CD14-positive monocyte (primary cell): Measurements from ENCODE around the gene UNC5CL. TPM values are rescaled to one million over a fixed set of nuclear protein-coding genes. Genes with fewer than 3 reads are reported as not detected.

Experiments
- DNase-seq, 3 donors: peaks; one replicate each; pipeline ENCODE4 v3.0.0-alpha.2; 2011 to 2022
- H2AFZ ChIP-seq: 2 replicates; pipeline ENCODE4 v1.6.0; 2012; ENCODE audit warnings: mild to moderate bottlenecking, low read depth, low read length, inconsistent platforms; ENCODE audit not compliant: insufficient read depth, poor library complexity, severe bottlenecking
- H3K27ac ChIP-seq, 2 donors: 1 replicate in 1 of 2; 2 replicates in 1 of 2; pipeline ENCODE4 v1.5.1; 2012 to 2013; ENCODE audit warnings: low read length in 2 of 2, control low read depth in 1 of 2, inconsistent platforms in 1 of 2, low read depth in 1 of 2, mild to moderate bottlenecking in 1 of 2
- H3K27me3 ChIP-seq, 2 donors: one replicate each; pipeline versions ENCODE4 v1.6.0 to v1.6.1; 2011 to 2013; ENCODE audit warnings: low read length in 2 of 2; ENCODE audit not compliant: control insufficient read depth in 2 of 2, insufficient read depth in 2 of 2
- H3K36me3 ChIP-seq, 2 donors: replicated peaks in 1 of 2; 1 replicate in 1 of 2; 2 replicates in 1 of 2; pipeline versions ENCODE4 v1.5.1 to v1.6.1; 2012 to 2013; ENCODE audit warnings: low read length in 2 of 2, control low read depth in 1 of 2, inconsistent platforms in 1 of 2, mild to moderate bottlenecking in 1 of 2; ENCODE audit not compliant: insufficient read depth in 2 of 2, control insufficient read depth in 1 of 2
- H3K4me1 ChIP-seq, 2 donors: 1 replicate in 1 of 2; 2 replicates in 1 of 2; pipeline versions ENCODE4 v1.5.1 to v1.6.1; 2012 to 2013; ENCODE audit warnings: low read length in 2 of 2, control low read depth in 1 of 2, inconsistent platforms in 1 of 2, mild to moderate bottlenecking in 1 of 2, moderate library complexity in 1 of 2; ENCODE audit not compliant: insufficient read depth in 2 of 2, control insufficient read depth in 1 of 2
- H3K4me2 ChIP-seq: replicated peaks from 2 replicates; pipeline ENCODE3; 2012; ENCODE audit warnings: low read length, moderate library complexity, mild to moderate bottlenecking; ENCODE audit not compliant: poor library complexity, severe bottlenecking; ENCODE audit errors: extremely low read depth
- H3K4me3 ChIP-seq, 3 experiments: fragments of 200-600 bp in 1 of 3; sonication (generic) in 1 of 3; replicated peaks in 1 of 3; 1 replicate in 2 of 3; 2 replicates in 1 of 3; pipeline ENCODE4 v1.5.1; 2011 to 2013; ENCODE audit warnings: low read length in 3 of 3, mild to moderate bottlenecking in 3 of 3, control low read depth in 2 of 3, low read depth in 2 of 3, inconsistent platforms in 1 of 3, moderate library complexity in 1 of 3
- H3K79me2 ChIP-seq: 2 replicates; pipeline ENCODE4 v1.6.0; 2012; ENCODE audit warnings: mild to moderate bottlenecking, control low read depth, inconsistent platforms, low read length, moderate library complexity; ENCODE audit not compliant: insufficient read depth
- H3K9ac ChIP-seq: 2 replicates; pipeline ENCODE4 v1.6.0; 2017; ENCODE audit warnings: low read length, mild to moderate bottlenecking; ENCODE audit not compliant: insufficient read depth, poor library complexity, severe bottlenecking
- H3K9me3 ChIP-seq, 2 donors: replicated peaks in 1 of 2; 1 replicate in 1 of 2; 2 replicates in 1 of 2; pipeline versions ENCODE4 v1.5.1 to v1.6.1; 2012 to 2013; ENCODE audit warnings: low read length in 2 of 2, control low read depth in 1 of 2; ENCODE audit not compliant: control insufficient read depth in 1 of 2, insufficient read depth in 1 of 2
- H4K20me1 ChIP-seq: 2 replicates; pipeline ENCODE4 v1.6.0; 2012; ENCODE audit warnings: mild to moderate bottlenecking, low read length, control low read depth, moderate library complexity; ENCODE audit not compliant: insufficient read depth
- H3K27ac Mint-ChIP-seq, 7 donors: one replicate each; pipeline ENCODE4 v1.8.0; 2020; ENCODE audit warnings: mild to moderate bottlenecking in 7 of 7, mixed read lengths in 7 of 7, moderate library complexity in 6 of 7, inconsistent platforms in 2 of 7
- H3K27me3 Mint-ChIP-seq, 3 donors: one replicate each; pipeline ENCODE4 v1.8.0; 2021 to 2022; ENCODE audit warnings: low read depth in 3 of 3, mild to moderate bottlenecking in 3 of 3, mixed read lengths in 3 of 3, moderate library complexity in 3 of 3, inconsistent platforms in 1 of 3
- H3K36me3 Mint-ChIP-seq, 2 donors: one replicate each; pipeline ENCODE4 v1.8.0; 2020; ENCODE audit warnings: mixed read lengths in 2 of 2, inconsistent platforms in 1 of 2, mild to moderate bottlenecking in 1 of 2
- H3K4me1 Mint-ChIP-seq: one replicate; pipeline ENCODE4 v1.8.0; 2020; ENCODE audit warnings: mild to moderate bottlenecking, mixed read lengths
- H3K4me3 Mint-ChIP-seq, 2 donors: one replicate each; pipeline ENCODE4 v1.8.0; 2020; ENCODE audit warnings: mild to moderate bottlenecking in 2 of 2, mixed read lengths in 2 of 2, moderate library complexity in 1 of 2
- H3K9me3 Mint-ChIP-seq, 7 donors: one replicate each; pipeline ENCODE4 v1.8.0; 2020 to 2022; ENCODE audit warnings: mixed read lengths in 7 of 7, mild to moderate bottlenecking in 6 of 7, moderate library complexity in 6 of 7, inconsistent platforms in 2 of 7
- WGBS: methylation state at CpG from one replicate; pipeline ENCODE4 v1.1.5; 2013; ENCODE audit warnings: missing lambda C conversion rate; ENCODE audit not compliant: insufficient coverage; 5-methylcytosine and 5-hydroxymethylcytosine counted together
- intact Hi-C, 2 donors: fragments of 100-400 bp; cut with micrococcal nuclease; formaldehyde crosslinking; loops; one replicate each; pipeline versions ENCODE4 v1.15.0 to v1.15.1; 2023
- polyA plus RNA-seq, 3 donors: library from polyadenylated mRNA; depleted of rRNA in 1 of 3; unstranded in 2 of 3; stranded (reverse) in 1 of 3; fragments of 300-500 nt in 2 of 3; fragments of >200 nt in 1 of 3; fragmentation: Illumina TruSeq in 2 of 3; gene quantifications; 1 replicate in 2 of 3; 2 replicates in 1 of 3; pipeline ENCODE4 v1.2.3, GENCODE V29; 2012 to 2021
- TF ChIP-seq, protein P1 (sequence below): fragments of 200-600 bp; IDR thresholded peaks from one replicate; pipeline ENCODE4 v1.8.0; 2022; ENCODE audit warnings: antibody characterized with exemption, mild to moderate bottlenecking

The UNC5CL gene
- polyA plus RNA-seq, 3 donors: 0.09 to 2.3 TPM; not detected in 1

- H2AFZ ChIP-seq: no peak overlapping the region
- no peaks in the 10 kb centered on the region for H3K27me3 ChIP-seq
- Mint-ChIP-seq H3K9me3 (peaks cover 0 to 2% (median 0%) of the 10 kb centered on the region in 7 donors), H3K36me3 (peaks cover 2 to 4% of the 10 kb centered on the region in 2 donors), H3K27me3 (peaks cover 0 to 4% (median 2%) of the 10 kb centered on the region in 3 donors), H3K4me3 (no peak overlapping the region), H3K27ac (no peak overlapping the region), H3K4me1 (peaks cover 16% of the 10 kb centered on the region)
- peaks cover 19% of the 10 kb centered on the region in 2 donors for H3K4me1 ChIP-seq
- H3K36me3 ChIP-seq: no peaks in the 10 kb centered on the region
- no peaks in the 10 kb centered on the region for H3K79me2 ChIP-seq
- no peak overlapping the region for H3K27ac ChIP-seq
- no peak overlapping the region for H3K9ac ChIP-seq
- TF ChIP-seq, protein P1, sequence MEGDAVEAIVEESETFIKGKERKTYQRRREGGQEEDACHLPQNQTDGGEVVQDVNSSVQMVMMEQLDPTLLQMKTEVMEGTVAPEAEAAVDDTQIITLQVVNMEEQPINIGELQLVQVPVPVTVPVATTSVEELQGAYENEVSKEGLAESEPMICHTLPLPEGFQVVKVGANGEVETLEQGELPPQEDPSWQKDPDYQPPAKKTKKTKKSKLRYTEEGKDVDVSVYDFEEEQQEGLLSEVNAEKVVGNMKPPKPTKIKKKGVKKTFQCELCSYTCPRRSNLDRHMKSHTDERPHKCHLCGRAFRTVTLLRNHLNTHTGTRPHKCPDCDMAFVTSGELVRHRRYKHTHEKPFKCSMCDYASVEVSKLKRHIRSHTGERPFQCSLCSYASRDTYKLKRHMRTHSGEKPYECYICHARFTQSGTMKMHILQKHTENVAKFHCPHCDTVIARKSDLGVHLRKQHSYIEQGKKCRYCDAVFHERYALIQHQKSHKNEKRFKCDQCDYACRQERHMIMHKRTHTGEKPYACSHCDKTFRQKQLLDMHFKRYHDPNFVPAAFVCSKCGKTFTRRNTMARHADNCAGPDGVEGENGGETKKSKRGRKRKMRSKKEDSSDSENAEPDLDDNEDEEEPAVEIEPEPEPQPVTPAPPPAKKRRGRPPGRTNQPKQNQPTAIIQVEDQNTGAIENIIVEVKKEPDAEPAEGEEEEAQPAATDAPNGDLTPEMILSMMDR: no peak
- intact Hi-C loops: no loop called here
- H3K9me3 ChIP-seq: no peaks in the 10 kb centered on the region
- 85% methylated on average over 4 of the region's 7 CpGs for WGBS
- H4K20me1 ChIP-seq: no peaks in the 10 kb centered on the region
- H3K4me2 ChIP-seq: no peak overlapping the region
- DNase-seq: no peak
- H3K4me3 ChIP-seq: no peak overlapping the region
Observed at GRCh38 chr6:41049955-41050354, 10.9 kb upstream of the UNC5CL start.

- no peak overlapping the region for H3K27ac ChIP-seq
- Mint-ChIP-seq H3K4me3 (no peak overlapping the region), H3K27ac (peak overlapping the region in 1 of 7 donors; percentile 32), H3K9me3 (peaks cover 0 to 2% (median 0%) of the 10 kb centered on the region in 7 donors), H3K4me1 (peaks cover 16% of the 10 kb centered on the region), H3K36me3 (peaks cover 2 to 4% of the 10 kb centered on the region in 2 donors), H3K27me3 (peaks cover 0 to 4% (median 4%) of the 10 kb centered on the region in 3 donors)
- H3K4me2 ChIP-seq: no peak overlapping the region
- H3K4me3 ChIP-seq: no peak overlapping the region
- H3K79me2 ChIP-seq: no peaks in the 10 kb centered on the region
- intact Hi-C loops: no loop called here
- DNase-seq: no peak
- 71% methylated on average over 1 of the region's 1 CpG for WGBS
- no peak overlapping the region for H2AFZ ChIP-seq
- no peak overlapping the region for H3K9ac ChIP-seq
- H4K20me1 ChIP-seq: no peaks in the 10 kb centered on the region
- no peaks in the 10 kb centered on the region for H3K27me3 ChIP-seq
- no peaks in the 10 kb centered on the region for H3K9me3 ChIP-seq
- no peaks in the 10 kb centered on the region for H3K36me3 ChIP-seq
- peaks cover 19% of the 10 kb centered on the region in 2 donors for H3K4me1 ChIP-seq
- TF ChIP-seq, protein P1: no peak
Observed at GRCh38 chr6:41049521-41049920, 10.5 kb upstream of the UNC5CL start.
